Measurements from ENCODE around the gene MYH9. TPM values are rescaled to one million over a fixed set of nuclear protein-coding genes. Genes with fewer than 3 reads are reported as not detected.

The MYH9 gene
- 686 and 1,062 TPM in 2 replicates for total RNA-seq (ENCODE audit: low replicate concordance)

GRCh38 chr22:36387959-36388726 is at the start of gene MYH9:
TSS of gene MYH9 (minus strand) at chr22:36387967. CDS start at chr22:36349236, 38,731 bp downstream.

GRCh38 chr22:36252754-36253522 is 134.8 kb downstream of the MYH9 start, which contains the start of gene APOL1:
TSS of gene APOL1 (plus strand) at chr22:36253133. CDS start at chr22:36254956, 1,823 bp downstream.

GRCh38 chr22:36239401-36240171 is 148.2 kb downstream of the MYH9 start, which contains the start of gene APOL2:
TSS of gene APOL2 (minus strand) at chr22:36239527. CDS start at chr22:36233162, 6,365 bp downstream.

Other genes starting within 250 kb of the MYH9 start
- gene APOL3, start 227.2 kb downstream of the MYH9 start, total RNA-seq (ENCODE audit: low replicate concordance), result 5.3 and 32.9 TPM in 2 replicates
- 2.4 and 6.2 TPM in 2 replicates for gene APOL4, start 186.2 kb downstream of the MYH9 start, total RNA-seq (ENCODE audit: low replicate concordance)
- gene APOL2, start 148.4 kb downstream of the MYH9 start, total RNA-seq (ENCODE audit: low replicate concordance), result 49.6 and 53.1 TPM in 2 replicates
- 12.0 and 45.5 TPM in 2 replicates for gene APOL1, start 134.8 kb downstream of the MYH9 start, total RNA-seq (ENCODE audit: low replicate concordance)
- 26.5 and 57.7 TPM in 2 replicates for gene TXN2, start 93.7 kb upstream of the MYH9 start, total RNA-seq (ENCODE audit: low replicate concordance)
- 2.4 and 4.9 TPM in 2 replicates for gene FOXRED2, start 119.1 kb upstream of the MYH9 start, total RNA-seq (ENCODE audit: low replicate concordance)
- gene EIF3D, start 141.2 kb upstream of the MYH9 start, total RNA-seq (ENCODE audit: low replicate concordance), result 403 and 814 TPM in 2 replicates

All from smooth muscle cell of the coronary artery (primary cell).